ENCODE measurements around the gene ZBTB16.

DNA sequence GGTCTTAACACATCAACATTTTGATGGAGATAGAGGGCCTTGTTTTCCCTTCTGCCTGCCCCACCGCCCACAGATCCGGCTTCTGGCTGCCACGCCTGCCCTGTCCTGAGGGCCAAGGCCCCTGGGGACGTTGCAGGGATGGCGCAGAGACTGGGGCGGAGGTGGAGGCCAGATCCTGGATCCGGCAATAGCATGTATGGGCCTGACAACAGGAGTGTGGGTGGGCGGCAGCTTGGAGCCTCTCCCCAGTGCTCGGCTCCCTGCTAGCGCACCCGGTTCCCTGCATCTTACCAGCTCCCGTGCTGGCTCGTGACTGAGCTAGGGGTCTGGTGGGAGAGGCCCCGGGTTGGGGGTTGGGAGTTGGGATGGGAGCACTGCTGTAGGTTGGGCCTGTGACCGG is 95.6 kb downstream of the ZBTB16 start:
- TF ChIP-seq, protein P1, sequence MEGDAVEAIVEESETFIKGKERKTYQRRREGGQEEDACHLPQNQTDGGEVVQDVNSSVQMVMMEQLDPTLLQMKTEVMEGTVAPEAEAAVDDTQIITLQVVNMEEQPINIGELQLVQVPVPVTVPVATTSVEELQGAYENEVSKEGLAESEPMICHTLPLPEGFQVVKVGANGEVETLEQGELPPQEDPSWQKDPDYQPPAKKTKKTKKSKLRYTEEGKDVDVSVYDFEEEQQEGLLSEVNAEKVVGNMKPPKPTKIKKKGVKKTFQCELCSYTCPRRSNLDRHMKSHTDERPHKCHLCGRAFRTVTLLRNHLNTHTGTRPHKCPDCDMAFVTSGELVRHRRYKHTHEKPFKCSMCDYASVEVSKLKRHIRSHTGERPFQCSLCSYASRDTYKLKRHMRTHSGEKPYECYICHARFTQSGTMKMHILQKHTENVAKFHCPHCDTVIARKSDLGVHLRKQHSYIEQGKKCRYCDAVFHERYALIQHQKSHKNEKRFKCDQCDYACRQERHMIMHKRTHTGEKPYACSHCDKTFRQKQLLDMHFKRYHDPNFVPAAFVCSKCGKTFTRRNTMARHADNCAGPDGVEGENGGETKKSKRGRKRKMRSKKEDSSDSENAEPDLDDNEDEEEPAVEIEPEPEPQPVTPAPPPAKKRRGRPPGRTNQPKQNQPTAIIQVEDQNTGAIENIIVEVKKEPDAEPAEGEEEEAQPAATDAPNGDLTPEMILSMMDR (IDR thresholded peaks at IDR 0.05; ENCODE audit: low read depth, low read length, missing input control) = no peak
- no peak for TF ChIP-seq FOXA2 (IDR thresholded peaks at IDR 0.05)
- TF ChIP-seq, protein P2, sequence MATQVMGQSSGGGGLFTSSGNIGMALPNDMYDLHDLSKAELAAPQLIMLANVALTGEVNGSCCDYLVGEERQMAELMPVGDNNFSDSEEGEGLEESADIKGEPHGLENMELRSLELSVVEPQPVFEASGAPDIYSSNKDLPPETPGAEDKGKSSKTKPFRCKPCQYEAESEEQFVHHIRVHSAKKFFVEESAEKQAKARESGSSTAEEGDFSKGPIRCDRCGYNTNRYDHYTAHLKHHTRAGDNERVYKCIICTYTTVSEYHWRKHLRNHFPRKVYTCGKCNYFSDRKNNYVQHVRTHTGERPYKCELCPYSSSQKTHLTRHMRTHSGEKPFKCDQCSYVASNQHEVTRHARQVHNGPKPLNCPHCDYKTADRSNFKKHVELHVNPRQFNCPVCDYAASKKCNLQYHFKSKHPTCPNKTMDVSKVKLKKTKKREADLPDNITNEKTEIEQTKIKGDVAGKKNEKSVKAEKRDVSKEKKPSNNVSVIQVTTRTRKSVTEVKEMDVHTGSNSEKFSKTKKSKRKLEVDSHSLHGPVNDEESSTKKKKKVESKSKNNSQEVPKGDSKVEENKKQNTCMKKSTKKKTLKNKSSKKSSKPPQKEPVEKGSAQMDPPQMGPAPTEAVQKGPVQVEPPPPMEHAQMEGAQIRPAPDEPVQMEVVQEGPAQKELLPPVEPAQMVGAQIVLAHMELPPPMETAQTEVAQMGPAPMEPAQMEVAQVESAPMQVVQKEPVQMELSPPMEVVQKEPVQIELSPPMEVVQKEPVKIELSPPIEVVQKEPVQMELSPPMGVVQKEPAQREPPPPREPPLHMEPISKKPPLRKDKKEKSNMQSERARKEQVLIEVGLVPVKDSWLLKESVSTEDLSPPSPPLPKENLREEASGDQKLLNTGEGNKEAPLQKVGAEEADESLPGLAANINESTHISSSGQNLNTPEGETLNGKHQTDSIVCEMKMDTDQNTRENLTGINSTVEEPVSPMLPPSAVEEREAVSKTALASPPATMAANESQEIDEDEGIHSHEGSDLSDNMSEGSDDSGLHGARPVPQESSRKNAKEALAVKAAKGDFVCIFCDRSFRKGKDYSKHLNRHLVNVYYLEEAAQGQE (IDR thresholded peaks at IDR 0.05) = no peak

Measured in liver (tissue), 2 donors.